Measurements from ENCODE around the gene ZNF488.

The ZNF488 gene

DNA sequence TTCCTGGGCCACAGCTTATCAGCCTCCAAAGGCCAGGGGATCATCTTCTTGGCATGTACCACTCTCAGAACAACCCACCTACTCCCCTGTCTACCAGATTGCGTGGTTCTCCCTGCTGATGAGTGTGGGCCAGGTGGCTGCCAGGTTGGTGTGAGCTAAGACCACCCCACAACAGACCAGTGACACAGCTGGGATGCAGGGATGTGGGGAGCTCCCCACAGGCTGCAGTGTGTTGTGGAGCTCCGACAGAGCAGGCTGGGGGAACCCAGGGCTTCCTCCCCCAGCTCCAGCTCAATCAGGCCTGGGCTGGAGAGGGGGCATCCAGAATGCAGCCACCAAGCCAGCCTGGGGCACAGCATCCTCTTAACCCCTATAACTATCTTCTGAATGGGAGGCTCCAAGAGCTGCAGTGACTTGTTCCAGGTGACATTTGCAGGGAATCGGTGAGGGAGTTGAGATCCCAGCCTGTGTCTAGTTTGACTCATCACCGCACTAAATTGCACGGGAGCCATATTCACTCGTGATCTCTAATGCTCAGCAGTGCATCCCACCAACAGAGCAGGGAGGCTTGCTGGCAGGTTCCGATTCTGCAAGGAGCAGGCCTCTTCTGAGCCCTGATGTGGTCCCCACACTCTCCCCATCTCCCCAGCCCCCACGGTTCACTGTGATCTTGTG, 62.4 kb downstream of the ZNF488 start:
- no peak for DNase-seq (ENCODE audit: low read depth)
- no peak overlapping the region for H3K4me3 ChIP-seq (ENCODE audit: low read depth, low read length)

DNA sequence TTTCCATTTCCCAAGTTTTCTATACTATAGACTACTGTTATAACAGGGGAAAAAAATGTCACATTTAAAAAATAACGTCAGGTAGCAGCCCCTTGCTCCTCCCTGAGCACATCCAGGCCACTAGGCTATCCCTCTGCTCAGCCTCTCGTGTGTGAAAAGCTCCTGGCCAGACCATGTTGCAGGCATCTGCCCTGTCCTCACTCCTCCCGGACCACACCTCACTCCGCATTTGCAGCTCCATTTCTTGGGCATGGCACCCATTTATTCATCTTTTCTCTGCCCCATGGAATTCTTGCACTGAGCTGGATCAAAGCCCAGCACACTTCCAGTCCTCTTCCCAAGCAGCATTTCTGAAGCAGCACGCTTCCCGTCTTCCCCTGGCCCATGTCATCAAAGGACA, 63.3 kb downstream of the ZNF488 start:
- H3K4me3 ChIP-seq (ENCODE audit: low read depth, low read length): no peak overlapping the region
- no peak for DNase-seq (ENCODE audit: low read depth)

- no peak for DNase-seq (ENCODE audit: low read depth)
- H3K4me3 ChIP-seq (ENCODE audit: low read depth, low read length): no peak overlapping the region
These were observed 64.3 kb downstream of the ZNF488 start for GRCh38 chr10:47319784-47320183.

GRCh38 chr10:47318706-47319105, 65.4 kb downstream of the ZNF488 start:
- no peak for DNase-seq (ENCODE audit: low read depth)
- no peak overlapping the region for H3K4me3 ChIP-seq (ENCODE audit: low read depth, low read length)

DNA sequence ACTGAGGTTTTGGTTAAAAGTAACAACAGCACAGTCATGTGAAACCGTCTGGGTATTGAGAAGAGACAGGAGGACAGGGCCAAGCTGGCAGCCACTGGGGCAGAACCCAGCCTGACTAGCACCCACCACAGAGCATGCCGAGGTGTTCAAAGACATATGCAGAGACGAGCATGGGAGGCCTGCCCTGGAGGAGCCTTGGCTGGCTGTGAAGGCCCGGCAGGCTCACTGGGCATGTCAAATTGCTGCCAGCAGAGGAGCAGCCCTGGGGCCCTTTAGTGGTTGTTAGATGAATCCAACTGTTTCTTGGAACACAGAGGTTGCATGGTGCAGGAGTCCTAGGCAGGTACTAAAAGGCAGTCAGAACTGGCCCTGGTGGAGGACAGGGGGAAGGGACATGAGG, 66.8 kb downstream of the ZNF488 start:
- no peak for DNase-seq (ENCODE audit: low read depth)

GRCh38 chr10:47316131-47316530, 68.0 kb downstream of the ZNF488 start:
- no peak for DNase-seq (ENCODE audit: low read depth)
- no peak overlapping the region for H3K4me3 ChIP-seq (ENCODE audit: low read depth, low read length)

More for the DNA sequence above, 66.8 kb downstream of the ZNF488 start:
- H3K4me3 ChIP-seq (ENCODE audit: low read depth, low read length): no peak overlapping the region

All from skeletal muscle cell (primary cell).